Measurements from ENCODE around the gene PCCA.

GRCh38 chr13:100540621-100541020 lies 451.7 kb downstream of the PCCA start:
- TF ChIP-seq POLR2A (IDR thresholded peaks at IDR 0.05) (no peak), CTCF (IDR thresholded peaks at IDR 0.05) (no peak), EP300 (IDR thresholded peaks at IDR 0.05) (no peak)

Data from tibial nerve (tissue), 4 donors.